Right lobe of liver (tissue), 4 donors: ENCODE data around the gene CLDN15.

Experiments
- POLR2A ChIP-seq: fragments of 450-650 bp; IDR thresholded peaks from one replicate; pipeline ENCODE4 v1.6.1; 2017; ENCODE audit warnings: antibody characterized with exemption, mild to moderate bottlenecking
- TF ChIP-seq, protein P1 (sequence below), 4 donors: fragments of 200-600 bp in 3 of 4; fragments of 450-650 bp in 1 of 4; IDR thresholded peaks; one replicate each; pipeline versions ENCODE4 v1.5.1 to v1.8.0; 2016 to 2022; ENCODE audit warnings: antibody characterized with exemption in 4 of 4, mild to moderate bottlenecking in 2 of 4
- donor health status: DM: no; HTN: no; CAD: no.
- donor health status: DM: no; HTN: no; CAD: no.
- donor health status: DM: no; HTN: yes; CAD: no.

DNA sequence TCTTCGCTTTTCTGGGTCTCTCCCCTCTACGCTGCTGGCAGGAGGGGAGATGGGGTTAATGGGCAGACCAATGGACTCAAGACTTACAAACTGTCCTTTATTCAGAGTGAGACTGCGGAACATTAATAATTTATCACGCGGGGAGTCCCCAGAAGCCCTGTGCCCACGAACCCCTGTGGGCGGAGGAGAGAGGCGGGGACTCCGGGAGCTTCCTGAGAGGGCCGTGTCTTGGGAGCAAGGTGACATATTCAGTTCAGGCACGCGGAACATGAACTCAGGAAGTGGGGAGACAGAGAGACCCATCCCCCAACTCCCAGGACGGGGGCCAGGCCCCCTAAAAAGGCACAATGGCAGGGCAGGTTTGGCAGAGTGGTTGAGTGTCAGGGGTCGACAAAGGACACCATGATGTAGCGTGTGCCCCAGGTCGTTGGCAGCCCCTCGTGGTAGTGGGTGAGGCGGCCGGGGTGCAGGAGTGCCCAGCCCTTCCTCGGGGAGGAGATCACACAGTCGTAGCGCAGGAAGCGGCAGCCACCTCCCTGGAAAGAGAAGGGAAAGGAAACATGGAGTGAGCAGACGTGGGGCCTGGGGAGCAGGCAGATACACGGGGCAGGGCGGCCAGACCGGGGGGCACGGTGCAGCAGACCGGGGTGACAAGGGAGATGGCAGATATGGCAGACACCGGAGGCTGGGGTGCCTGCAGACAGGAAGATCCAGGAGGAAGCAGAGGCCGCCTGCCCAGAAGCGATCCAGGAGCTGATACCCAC is 31.5 kb downstream of the CLDN15 start:
- no peak for TF ChIP-seq POLR2A
- TF ChIP-seq, protein P1, sequence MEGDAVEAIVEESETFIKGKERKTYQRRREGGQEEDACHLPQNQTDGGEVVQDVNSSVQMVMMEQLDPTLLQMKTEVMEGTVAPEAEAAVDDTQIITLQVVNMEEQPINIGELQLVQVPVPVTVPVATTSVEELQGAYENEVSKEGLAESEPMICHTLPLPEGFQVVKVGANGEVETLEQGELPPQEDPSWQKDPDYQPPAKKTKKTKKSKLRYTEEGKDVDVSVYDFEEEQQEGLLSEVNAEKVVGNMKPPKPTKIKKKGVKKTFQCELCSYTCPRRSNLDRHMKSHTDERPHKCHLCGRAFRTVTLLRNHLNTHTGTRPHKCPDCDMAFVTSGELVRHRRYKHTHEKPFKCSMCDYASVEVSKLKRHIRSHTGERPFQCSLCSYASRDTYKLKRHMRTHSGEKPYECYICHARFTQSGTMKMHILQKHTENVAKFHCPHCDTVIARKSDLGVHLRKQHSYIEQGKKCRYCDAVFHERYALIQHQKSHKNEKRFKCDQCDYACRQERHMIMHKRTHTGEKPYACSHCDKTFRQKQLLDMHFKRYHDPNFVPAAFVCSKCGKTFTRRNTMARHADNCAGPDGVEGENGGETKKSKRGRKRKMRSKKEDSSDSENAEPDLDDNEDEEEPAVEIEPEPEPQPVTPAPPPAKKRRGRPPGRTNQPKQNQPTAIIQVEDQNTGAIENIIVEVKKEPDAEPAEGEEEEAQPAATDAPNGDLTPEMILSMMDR (IDR thresholded peaks at IDR 0.05): no peak
